CD4-positive, alpha-beta T cell treated with Interleukin-21 for 1 hour (primary cell): ENCODE results near the gene MDM1.

Source experiments
- DNase-seq: peaks from one replicate; pipeline ENCODE4 v3.0.0-alpha.2; 2020

The MDM1 gene, protein sequence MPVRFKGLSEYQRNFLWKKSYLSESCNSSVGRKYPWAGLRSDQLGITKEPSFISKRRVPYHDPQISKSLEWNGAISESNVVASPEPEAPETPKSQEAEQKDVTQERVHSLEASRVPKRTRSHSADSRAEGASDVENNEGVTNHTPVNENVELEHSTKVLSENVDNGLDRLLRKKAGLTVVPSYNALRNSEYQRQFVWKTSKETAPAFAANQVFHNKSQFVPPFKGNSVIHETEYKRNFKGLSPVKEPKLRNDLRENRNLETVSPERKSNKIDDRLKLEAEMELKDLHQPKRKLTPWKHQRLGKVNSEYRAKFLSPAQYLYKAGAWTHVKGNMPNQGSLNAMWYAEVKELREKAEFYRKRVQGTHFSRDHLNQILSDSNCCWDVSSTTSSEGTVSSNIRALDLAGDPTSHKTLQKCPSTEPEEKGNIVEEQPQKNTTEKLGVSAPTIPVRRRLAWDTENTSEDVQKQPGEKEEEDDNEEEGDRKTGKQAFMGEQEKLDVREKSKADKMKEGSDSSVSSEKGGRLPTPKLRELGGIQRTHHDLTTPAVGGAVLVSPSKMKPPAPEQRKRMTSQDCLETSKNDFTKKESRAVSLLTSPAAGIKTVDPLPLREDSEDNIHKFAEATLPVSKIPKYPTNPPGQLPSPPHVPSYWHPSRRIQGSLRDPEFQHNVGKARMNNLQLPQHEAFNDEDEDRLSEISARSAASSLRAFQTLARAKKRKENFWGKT

DNA sequence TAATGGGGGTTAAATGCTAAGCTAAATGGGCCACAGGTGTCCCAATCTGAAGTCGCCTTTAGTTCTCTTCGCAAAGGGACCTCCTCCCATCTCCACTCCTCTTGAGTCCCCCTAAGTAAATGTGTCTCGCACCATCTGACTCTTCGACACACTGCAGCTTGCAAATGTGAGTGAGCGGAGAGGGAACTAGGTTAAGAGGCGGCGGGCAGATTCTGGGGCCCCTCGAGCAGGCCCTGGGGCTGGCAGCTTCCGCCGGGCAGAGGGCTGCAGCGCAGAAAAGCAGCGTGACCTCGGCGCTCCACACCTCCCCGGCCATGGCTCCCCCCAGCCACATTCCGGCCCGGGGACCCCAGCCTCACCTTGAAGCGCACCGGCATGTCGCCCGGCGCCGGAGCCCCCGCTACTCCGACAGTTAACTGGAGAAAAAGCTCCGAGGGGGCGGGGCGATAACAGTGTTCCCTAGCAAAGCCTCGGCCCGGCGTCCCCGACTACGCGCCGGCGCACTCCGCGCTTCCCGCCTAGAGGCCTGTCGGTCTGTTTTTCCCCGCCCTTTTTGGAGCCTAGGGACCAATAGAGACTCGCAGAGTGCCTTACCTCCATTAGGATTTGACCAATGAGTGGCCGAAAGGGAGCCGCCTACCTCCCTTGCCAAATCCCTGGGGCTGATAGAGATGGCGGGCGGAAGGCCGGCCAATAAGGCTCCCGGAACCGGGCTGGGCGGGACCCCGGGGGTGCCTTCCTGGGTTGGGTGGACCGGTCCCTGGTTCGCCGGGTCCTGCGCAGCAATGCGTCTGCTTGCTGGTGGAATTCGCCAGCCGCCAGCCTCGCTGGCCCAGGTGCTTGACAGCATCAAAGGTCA is at the start of gene MDM1:
TSS of gene MDM1 (minus strand) at position 494 of the 859 bp plus-strand sequence. CDS start at position 377, 117 bp downstream.
- peak; percentile 99 for DNase-seq

DNA sequence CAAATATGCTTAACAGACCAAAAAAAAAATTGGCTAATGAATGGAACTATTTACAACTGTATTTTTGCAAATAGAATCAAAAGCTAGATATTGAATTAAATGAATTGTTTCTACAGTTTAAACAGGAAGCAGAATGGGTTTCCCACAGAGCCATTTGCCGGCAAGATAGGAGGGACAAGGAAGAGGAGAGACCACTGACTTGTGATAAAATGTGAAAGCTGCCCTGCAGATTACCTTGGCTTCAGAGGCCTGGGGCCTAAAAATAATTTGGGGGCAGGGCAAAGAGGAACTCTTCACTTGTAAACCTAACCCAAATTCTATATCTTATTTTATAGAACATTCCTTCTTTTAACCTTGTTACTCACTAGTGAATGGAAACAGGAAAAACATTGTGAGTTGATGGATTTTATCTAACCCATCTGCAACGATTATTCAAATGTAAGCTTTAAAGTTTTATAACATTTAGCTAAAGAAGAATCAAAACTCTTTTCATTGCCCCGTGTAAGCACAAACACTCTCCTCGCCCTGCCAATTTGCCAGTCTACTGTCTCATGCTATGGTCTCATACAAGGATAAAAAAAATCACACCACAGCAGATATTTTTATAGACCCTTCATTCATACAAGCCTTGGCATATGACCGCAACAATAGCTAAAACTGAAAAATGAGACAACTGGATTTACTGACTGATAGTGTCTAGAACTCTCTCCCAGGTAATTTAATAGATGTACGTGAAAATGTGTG is 49.5 kb upstream of the MDM1 start:
- no peak for DNase-seq

DNA sequence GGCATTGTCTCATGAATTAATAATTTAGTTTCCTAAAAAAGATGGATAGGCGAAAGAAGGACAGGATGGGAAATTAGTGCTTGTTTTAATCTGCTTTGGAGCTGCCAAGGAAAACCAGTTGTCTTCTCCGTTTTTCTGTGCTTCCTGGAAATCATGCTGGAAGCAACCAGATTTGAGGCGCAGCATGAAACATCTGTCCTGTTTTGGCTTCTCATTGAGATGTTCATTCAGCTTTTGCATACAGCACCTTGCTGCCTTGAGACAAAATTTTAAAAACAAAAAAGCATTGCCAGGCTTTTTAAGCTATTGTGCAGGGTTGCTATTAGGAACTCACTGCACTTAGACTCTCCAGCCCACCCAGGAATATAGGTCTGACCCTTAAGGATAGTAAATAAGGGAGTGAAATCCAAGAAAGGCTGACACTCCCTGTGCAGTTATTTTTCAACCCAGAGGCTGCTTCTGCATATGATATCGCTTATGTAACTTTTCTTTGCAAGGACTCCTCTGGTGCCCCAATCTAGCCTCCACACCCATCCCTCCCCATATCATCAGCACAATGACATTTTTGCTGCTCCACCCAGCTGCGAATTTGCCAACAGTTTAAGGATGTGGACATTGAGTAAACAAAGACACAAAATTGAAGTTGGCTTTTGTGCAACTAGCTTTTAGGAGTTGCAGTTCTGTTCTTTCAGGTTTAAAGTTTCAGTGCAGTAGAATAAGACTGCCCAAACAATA is 46.9 kb upstream of the MDM1 start:
- no peak for DNase-seq

DNA sequence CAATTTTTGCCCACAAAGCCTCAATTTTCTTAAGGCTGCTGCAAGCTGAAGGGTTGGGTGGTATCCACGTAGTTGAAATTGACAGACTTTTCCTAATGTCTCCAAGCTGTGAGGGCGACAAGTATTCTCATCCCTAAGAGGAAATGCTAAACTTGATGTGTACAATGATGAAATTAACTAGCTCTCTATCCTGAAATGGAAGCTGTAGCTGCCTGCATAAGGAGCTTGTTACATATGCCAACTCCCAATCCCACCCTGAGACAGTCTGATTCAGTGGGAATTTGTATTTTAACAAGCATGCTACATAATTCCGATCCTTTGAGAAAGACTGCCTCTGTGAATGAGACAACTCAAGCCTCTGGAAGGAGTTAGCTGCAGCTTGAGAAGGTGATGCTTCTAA is 45.7 kb upstream of the MDM1 start:
- DNase-seq: no peak

DNA sequence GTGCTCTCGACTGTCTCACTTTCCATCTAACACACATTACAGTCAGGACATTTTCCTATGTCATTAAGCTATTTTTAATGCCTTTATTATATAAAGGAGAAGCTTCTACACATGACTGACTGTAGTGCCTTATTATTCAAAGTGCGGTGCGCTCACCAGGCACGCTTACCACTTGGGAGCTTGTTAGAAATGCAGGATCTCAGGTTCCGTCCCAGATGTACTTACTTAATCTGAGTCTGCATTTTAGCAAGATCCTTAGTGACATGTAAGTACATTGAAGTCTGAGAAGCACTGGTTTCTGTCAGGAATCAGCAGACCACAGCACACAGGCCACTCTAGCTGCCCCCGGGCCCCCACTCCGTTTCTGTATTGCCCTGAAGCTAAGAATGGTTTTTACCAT is 44.7 kb upstream of the MDM1 start:
- no peak for DNase-seq

DNA sequence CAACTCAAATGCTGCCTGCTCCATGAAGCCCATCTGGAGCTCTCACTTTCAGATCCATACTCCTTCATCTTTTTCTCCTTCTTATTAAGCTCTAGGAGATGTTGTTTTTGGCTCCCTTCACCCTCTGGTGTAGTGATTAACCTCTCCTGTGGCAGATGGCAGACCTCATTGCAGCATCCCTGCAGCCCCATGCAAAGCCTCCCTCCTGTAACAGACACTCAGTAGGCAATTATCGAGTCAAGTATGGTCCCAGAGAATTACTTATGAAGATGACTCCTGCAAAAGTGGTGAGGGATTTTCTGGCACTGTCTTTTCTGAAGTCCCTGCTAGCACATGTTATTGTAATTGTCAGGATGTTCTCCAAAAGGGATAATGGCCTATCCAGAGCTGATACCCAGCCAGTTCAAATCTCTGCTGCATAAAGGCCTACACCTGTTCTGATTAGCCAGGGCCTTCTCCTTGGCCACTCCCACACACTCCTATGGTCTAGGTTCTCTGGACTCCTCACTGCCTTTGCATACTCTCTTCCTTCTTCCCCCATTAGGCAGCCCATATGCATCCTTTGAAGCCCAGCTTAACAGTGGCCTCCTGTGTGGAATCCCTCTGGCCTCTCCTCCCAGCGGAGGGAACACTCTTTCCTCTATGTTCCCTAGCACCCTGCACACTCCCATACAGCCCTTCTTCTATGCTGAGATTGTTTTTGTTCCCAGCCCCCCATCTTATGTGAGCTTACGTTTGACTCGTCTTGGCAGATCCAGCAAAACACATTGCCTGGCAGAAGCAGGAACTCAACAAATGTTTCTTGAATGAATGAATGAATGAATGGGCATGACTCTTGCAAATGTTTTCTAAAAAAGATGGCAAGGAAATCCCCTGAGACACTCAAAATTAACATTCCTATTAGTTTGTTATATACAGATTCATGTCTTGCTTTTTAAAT is 43.9 kb upstream of the MDM1 start:
- DNase-seq: no peak

DNA sequence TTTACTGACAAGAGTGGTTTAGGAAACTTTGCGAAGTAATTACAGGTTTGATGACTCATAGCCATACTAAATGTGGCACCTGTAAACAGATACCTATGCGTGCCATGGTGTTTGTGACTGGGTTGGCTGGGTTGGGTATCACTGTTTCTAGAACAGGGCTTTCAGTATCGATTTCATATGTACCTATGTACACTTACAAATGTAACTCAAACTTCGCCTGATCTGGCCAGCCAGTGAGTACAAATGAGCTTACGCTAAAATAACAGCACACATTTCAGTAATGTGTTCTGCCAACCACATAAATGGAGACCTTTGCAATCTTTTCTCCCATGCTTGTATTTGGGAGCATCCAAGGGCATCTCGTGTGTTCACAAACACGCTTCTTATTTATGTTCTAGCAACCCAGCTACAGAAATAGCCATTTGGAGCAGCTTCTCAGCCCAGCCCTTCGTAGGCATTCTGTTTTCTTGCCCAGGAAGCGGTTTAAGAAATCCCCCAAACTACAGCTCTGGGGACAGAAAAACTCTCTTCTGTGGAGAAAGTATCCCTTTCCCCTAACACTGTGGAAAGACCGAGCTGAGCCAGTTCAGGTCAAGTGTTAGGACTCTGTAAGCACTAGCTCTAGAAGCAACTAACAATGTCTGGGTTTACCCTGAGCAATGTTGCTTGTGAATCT is 42.3 kb upstream of the MDM1 start:
- peak; percentile 66 for DNase-seq

DNA sequence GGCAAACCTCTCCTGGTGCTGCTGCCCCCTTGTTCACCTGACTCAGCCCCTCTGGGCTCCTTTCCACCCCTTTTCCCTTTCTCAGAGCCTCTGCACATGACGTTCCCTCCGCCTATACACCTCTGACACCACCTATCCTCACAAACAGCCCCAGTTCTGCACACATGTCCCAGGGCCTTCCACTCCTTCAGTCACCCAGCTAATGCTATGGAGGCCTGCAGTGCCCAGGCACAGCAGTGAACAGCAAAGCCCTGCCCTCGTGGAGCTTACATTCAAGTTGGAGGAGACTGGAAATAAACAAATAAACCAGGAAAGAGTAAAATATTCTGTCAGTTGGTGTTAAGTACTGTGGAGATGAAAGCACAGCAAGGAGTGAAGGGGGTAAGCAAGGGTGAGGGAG is 38.5 kb upstream of the MDM1 start:
- DNase-seq: no peak

DNA sequence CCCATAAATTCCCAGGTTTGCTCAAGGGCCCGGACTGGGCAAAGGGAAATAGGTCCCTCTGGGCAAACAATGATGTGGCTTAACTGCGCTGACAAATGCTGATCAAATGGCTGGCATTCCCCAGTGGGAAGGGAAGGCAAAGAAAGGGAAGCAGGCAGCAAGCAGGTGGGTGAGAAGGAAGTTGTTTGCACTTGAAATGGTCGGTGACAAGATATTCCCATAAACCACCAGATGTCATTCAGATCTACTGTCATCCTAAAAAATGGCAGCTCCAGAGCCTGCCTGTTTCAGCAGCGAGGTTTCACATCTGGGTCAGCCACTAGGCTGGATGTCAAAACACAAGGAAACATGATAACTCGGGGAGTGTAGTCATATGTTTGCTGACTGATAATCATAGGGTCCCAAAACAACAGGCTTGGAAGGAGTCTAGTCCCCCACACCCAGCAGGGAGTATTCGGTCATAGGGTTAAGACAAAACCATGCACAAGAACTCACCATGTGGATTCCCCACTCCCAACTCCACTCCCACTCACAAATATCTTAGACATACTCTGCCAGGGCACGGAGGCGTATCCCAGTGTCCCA is 37.9 kb upstream of the MDM1 start:
- DNase-seq: no peak

DNA sequence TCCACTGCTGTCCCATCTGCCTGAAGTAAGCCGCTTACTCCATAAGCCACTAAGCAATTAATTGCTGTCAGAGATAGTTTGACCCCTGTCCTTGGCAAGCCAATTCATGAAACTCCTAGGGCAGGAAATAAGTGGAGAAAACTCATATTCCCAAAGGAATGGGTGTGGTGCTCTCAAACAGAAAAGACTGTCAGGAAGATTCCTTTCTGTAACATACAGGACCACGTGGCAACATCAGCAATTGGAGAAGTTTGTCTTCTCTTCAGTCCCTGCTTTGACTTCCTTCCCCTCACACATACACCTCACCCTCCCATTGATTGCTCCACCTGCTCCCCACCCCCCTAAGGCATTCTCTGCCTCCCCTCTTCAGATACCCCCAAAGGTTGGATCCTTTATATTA is 36.2 kb upstream of the MDM1 start:
- DNase-seq: no peak

DNA sequence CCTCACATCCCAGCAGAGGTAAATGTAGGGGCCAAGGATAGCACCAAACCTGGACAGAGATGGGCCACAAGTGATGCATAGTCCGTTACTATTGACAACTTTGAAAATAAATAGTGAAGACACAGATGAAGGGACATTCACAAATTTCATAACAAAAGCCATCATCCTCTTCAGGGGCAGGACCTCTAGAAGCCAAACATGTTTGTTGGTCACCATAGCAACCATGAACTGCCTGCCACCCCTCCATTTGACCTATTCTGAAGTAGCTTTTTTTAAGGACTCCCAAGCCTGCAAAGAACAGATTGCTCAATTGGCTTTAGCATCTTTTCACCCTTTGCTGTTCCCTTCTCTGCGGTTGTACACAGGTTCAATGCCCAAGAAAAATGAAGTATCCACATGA is 35.7 kb upstream of the MDM1 start:
- peak; percentile 55 for DNase-seq

DNA sequence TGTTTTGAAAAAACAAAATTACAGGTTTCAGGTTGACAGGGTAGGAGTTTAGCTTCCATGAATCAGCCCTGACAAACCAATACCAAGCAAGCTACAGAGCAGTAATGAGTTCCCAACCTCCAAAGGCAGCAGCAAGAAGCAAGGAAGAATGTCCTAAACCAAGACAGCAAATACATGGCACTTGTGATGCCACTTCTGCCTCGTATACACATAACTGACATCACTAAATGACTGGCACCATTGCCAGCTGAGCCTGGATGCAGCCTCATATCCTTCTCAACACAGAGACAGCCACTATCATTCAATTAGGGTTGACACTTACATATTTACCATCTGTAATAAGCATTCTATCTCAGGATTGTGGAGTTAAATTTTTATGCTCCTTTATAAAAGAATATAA is 35.0 kb upstream of the MDM1 start:
- no peak for DNase-seq

DNA sequence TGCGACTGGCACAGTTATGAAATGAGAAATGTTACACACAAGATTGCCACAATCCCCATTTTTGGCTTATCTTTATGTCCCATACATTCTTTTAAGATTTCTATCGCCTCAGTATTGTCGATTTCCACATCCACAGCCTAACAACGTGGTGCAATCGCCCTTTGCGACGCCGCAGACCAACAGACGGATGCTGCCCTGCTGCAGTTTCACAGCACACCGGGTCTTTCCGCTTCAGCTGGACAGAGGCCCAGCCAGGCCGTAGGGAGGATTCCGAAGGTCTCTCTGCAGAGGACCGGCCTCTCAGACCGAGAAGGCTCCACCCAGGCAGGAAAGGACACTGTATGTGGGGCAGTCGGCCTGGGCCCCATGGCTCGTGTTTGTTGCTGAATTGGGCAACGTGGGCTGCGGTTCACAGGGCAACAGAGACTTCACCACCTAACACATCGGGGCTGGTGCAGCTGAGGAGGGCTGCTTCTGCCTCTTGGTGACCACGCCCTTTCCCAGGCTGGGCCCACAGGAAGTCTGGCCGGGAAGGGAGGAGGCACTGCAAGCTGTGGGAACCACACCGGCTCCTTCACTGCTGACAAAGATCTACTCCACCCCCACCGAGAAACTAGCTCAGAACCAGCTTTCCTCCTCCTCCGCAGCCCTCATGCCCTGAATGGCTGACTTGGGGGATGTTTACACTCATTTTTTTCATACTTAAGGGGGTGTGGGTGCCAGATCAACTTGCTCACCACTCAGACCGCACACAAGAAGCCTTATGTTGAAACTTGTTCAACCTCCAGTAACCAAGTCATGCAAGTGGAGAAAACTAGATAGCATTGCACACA is 32.9 kb upstream of the MDM1 start:
- peak; percentile 92 for DNase-seq

DNA sequence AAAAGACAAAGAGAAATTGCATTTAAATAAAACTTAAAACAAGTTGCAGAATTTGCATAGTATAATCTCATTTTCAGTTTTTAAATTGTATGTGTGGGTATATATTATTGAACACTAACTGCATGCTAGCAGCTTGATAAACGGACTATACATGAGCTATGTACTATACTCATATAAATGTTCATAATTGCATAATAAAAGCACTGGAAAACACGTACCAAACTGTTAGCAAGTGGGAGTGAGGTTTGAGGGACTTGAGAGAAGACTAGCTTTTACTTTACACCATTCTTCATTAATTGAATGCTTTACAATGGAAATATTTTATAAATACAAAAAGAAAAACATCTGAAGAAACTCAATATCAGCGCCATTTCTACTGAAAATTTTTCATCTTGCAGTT is 32.2 kb upstream of the MDM1 start:
- no peak for DNase-seq

DNA sequence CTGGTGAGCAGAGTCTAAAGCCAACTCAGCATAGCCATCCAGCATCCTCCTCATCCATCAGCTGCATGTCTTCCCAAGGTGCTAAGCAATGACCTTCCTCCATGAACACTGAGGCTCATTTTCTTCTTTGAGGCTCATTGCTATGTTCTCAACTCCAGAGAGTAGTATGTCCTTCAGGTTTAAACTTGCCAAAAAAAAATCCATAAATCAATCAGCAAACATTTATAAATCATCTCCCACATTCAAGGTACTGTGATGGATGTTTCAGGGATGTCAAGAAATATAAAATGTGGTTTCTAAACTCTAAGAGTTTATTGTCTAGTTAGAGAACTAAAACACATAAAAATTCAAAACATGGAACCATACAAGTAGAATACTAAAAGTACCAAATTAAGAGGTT is 29.8 kb upstream of the MDM1 start:
- no peak for DNase-seq

DNA sequence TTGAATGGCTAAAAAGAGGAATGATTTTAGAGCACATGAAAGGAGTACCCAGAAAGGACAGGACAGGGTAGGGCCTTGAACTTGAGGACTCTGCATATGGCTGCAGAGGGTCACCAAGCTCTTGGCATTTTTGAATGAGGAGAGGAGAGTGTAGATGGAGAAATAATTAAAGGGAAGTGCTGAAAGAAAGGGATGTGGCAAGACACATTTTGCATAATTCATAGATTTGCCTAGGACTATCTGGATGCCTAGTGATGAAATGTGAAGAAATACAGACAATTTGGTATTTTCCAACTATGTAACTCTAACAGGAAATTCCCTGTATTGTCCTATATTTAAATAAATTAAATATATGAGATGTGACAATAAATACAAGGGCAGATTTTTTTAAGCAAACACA is 27.5 kb upstream of the MDM1 start:
- DNase-seq: no peak

DNA sequence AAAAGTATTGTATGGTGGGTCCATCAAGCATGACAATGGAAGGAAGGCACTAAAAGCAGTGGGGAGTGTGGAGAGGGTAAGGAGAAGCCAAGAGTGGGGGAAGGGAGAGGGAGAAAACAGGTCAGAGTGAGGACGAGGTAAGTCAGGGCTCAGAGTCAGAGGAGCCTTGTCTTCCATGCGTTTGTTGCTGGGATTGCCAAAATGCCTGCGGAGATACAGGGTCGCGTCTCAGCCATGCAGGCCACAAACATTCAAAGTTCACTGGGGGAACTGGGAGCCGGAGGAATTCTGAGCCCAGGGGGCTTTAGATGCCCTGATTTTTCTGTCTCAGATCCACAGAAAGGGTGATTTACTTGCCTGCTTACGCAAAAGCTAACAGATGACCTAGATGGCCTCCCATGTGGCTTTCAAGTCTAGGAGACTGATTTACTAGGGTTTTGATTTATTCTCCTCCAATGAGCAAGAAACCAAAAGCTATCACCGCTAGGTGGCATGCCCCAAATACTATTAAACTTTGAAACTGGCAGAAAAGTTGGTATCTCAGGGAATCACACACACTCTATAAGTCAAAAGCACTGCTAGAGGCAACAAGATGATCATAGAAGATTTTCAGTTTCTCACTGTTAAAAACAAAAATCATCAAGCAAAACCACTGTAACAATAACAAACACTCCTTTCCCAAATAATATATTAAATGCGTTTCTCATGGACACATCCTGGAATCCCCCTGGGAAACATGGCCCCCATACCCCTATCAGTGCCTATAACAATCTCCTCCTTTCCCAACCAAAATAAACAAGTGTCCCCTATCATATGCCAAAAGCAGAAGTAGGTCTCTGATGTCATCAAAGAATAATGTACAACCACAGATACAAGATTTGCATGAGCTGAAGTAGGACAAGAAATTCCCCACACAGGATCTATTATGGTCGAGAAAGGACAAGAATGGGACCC is 26.6 kb upstream of the MDM1 start:
- DNase-seq: peak; percentile 83

DNA sequence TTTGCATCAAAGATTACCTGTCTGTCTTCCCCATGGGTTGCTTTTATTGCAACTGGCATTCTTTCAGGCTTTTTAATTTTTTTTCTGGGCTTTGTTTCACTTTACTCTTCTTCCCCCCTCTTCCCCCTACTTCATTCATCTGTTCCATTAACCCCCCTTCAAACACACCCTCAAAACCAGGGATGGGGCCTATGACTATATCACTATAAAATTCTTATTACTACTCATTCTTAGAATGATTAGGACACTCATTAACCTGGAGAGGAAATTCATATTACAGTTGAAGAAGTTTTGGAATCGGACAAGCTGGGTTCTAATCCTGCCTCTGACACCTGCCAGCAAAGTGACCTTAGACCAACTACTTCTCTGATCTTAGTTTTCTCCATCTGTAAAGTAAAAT is 24.8 kb upstream of the MDM1 start:
- DNase-seq: no peak
